HEK293T (cell line): Measurements from ENCODE around the gene PLAC8.
"Not testable (repeated sequence)": the region's sequence is repeated elsewhere in the genome, so short reads cannot be mapped to it uniquely, and the experiment has no call there.

Experiments used
- CTCF ChIA-PET: fragments of 350-600 bp; formaldehyde crosslinking; extraction: SDS; loops from one replicate; lab custom pipeline; 2021; ENCODE audit warnings: antibody characterized with exemption, inconsistent platforms; lab: Yijun Ruan, JAX
- POLR2A ChIA-PET: fragments of 350-600 bp; formaldehyde crosslinking; extraction: SDS; loops from one replicate; lab custom pipeline; 2020; ENCODE audit warnings: antibody characterized with exemption, inconsistent platforms; lab: Yijun Ruan, JAX
- DNase-seq: peaks from one replicate; pipeline ENCODE4 v3.0.0; 2012; ENCODE audit warnings: mixed read lengths; ENCODE audit errors: extremely low spot score
- ARNT ChIP-seq: fragments of 450-650 bp; IDR thresholded peaks from 2 replicates; pipeline ENCODE4 v1.6.1; 2017; ENCODE audit warnings: mild to moderate bottlenecking
- BHLHE40 ChIP-seq: fragments of 450-650 bp; IDR thresholded peaks from 2 replicates; pipeline ENCODE4 v1.6.1; 2016; ENCODE audit warnings: mild to moderate bottlenecking, moderate library complexity, borderline replicate concordance
- CTBP1 ChIP-seq: fragments of 450-650 bp; IDR thresholded peaks from 2 replicates; pipeline ENCODE4 v1.6.1; 2016; ENCODE audit warnings: borderline replicate concordance
- ELF4 ChIP-seq: fragments of 450-650 bp; IDR thresholded peaks from 2 replicates; pipeline ENCODE4 v1.6.1; 2017; ENCODE audit warnings: antibody characterized with exemption
- FOXA1 ChIP-seq: fragments of 450-650 bp; IDR thresholded peaks from 2 replicates; pipeline ENCODE4 v1.6.1; 2016; ENCODE audit warnings: mild to moderate bottlenecking
- FOXK2 ChIP-seq: fragments of 450-650 bp; IDR thresholded peaks from 2 replicates; pipeline ENCODE4 v1.6.1; 2016; ENCODE audit warnings: mild to moderate bottlenecking
- FOXM1 ChIP-seq: fragments of 450-650 bp; IDR thresholded peaks from 2 replicates; pipeline ENCODE4 v1.6.1; 2017; ENCODE audit warnings: mild to moderate bottlenecking, borderline replicate concordance
- HDGF ChIP-seq: fragments of 450-650 bp; IDR thresholded peaks from 2 replicates; pipeline ENCODE4 v1.6.1; 2017; ENCODE audit warnings: antibody characterized with exemption, borderline replicate concordance
- L3MBTL2 ChIP-seq: fragments of 450-650 bp; conservative IDR thresholded peaks from 2 replicates; pipeline ENCODE4 v1.6.1; 2016; ENCODE audit warnings: mild to moderate bottlenecking
- LEF1 ChIP-seq: fragments of 450-650 bp; IDR thresholded peaks from 2 replicates; pipeline ENCODE4 v1.6.1; 2017; ENCODE audit warnings: mild to moderate bottlenecking, borderline replicate concordance
- NFRKB ChIP-seq: fragments of 450-650 bp; IDR thresholded peaks from 2 replicates; pipeline ENCODE4 v1.6.1; 2016; ENCODE audit warnings: mild to moderate bottlenecking, moderate library complexity
- PKNOX1 ChIP-seq: fragments of 450-650 bp; IDR thresholded peaks from 2 replicates; pipeline ENCODE4 v1.6.1; 2016
- SP1 ChIP-seq: fragments of 450-650 bp; IDR thresholded peaks from 2 replicates; pipeline ENCODE4 v1.6.1; 2017
- SUZ12 ChIP-seq: fragments of 450-650 bp; IDR thresholded peaks from 2 replicates; pipeline ENCODE4 v1.6.1; 2016; ENCODE audit warnings: mild to moderate bottlenecking
- TARDBP ChIP-seq: fragments of 450-650 bp; IDR thresholded peaks from 2 replicates; pipeline ENCODE4 v1.6.1; 2016
- ZNF384 ChIP-seq: fragments of 450-650 bp; IDR thresholded peaks from 2 replicates; pipeline ENCODE4 v1.6.1; 2016

The PLAC8 gene

GRCh38 chr4:83054928-83055327 lies 59.6 kb downstream of the PLAC8 start:
- TF ChIP-seq FOXM1 = no peak
- no peak for TF ChIP-seq NFRKB
- TF ChIP-seq HDGF = no peak
- no peak for TF ChIP-seq L3MBTL2
- no peak for TF ChIP-seq SUZ12
- no peak for TF ChIP-seq PKNOX1
- TF ChIP-seq SP1 = no peak
- TF ChIP-seq BHLHE40 = no peak
- TF ChIP-seq CTBP1 = no peak
- ChIA-PET CTCF (no interaction called here), POLR2A (interaction anchor here (1.0 to 1.1 kb wide), 2 partner anchors 20 to 154 kb away, joined by 3 read pairs; partner anchors contain the start of genes COPS4 and THAP9)
- DNase-seq = no peak

- DNase-seq, POLR2A ChIA-PET: not testable (repeated sequence)
- CTCF ChIA-PET = interaction anchor here (0.8 kb wide), 1 partner anchor 14 kb away, joined by 3 read pairs; the partner anchor contains the start of gene COPS4
Observed at GRCh38 chr4:83048781-83049180, 65.7 kb downstream of the PLAC8 start.

GRCh38 chr4:83046693-83047473 lies 67.6 kb downstream of the PLAC8 start:
- DNase-seq = no peak
- no peak for TF ChIP-seq ELF4
- no peak for TF ChIP-seq FOXM1
- TF ChIP-seq PKNOX1 = no peak
- TF ChIP-seq HDGF = no peak
- no peak for TF ChIP-seq L3MBTL2
- TF ChIP-seq CTBP1 = no peak
- no peak for TF ChIP-seq FOXA1
- no peak for TF ChIP-seq LEF1
- no peak for TF ChIP-seq TARDBP
- TF ChIP-seq ARNT = no peak
- no peak for TF ChIP-seq ZNF384
- TF ChIP-seq FOXK2 = no peak
- TF ChIP-seq NFRKB = no peak
- no peak for TF ChIP-seq BHLHE40
- TF ChIP-seq SP1 = no peak
- ChIA-PET CTCF (no interaction called here), POLR2A (interaction anchor here (0.6 to 2.2 kb wide), 2 partner anchors 12 to 35 kb away, joined by 4 to 9 read pairs; partner anchors contain the start of gene COPS4)

GRCh38 chr4:83043801-83044407 lies 70.6 kb downstream of the PLAC8 start:
- ChIA-PET CTCF (no interaction called here), POLR2A (interaction anchor here (1.0 kb wide), 1 partner anchor 9 kb away, joined by 3 read pairs; the partner anchor contains the start of gene COPS4)
- TF ChIP-seq L3MBTL2 (no peak), FOXA1 (no peak), SP1 (no peak), CTBP1 (no peak), SUZ12 (no peak), ZNF384 (no peak), FOXM1 (no peak), FOXK2 (no peak), ELF4 (no peak), TARDBP (no peak), ARNT (no peak), LEF1 (no peak), BHLHE40 (no peak), PKNOX1 (no peak), NFRKB (no peak)
- no peak for DNase-seq

- DNase-seq, CTCF ChIA-PET: not testable (repeated sequence)
- POLR2A ChIA-PET = interaction anchor here (1.0 kb wide), 1 partner anchor 8 kb away, joined by 3 read pairs; the partner anchor contains the start of gene COPS4
Observed at GRCh38 chr4:83043157-83043556, 71.4 kb downstream of the PLAC8 start.

- ChIA-PET POLR2A (interaction anchor here (1.0 kb wide), 1 partner anchor 27 kb away, joined by 3 read pairs; no protein-coding TSS in a partner anchor), CTCF (interaction anchor here (0.6 kb wide), 2 partner anchors 10 to 67 kb away, joined by 3 to 4 read pairs; no protein-coding TSS in a partner anchor)
- DNase-seq = no peak
- TF ChIP-seq L3MBTL2 (no peak), SUZ12 (no peak), CTBP1 (no peak), ZNF384 (no peak), BHLHE40 (no peak)
Observed at GRCh38 chr4:83040269-83040668, 74.3 kb downstream of the PLAC8 start.
